Psoas muscle (tissue), 8 donors: ENCODE data around the gene CACNA1S. TPM values are rescaled to one million over a fixed set of nuclear protein-coding genes. Genes with fewer than 3 reads are reported as not detected.
A peak's percentile ranks its signal among the peaks of the same experiment; 100 is the strongest.

Experiments
- ATAC-seq, 4 donors: fragments of 200-7000 bp; cut with Tn5 transposase; one replicate each; pipeline ENCODE4 v1.9.1; 2020; ENCODE audit warnings: moderate library complexity in 3 of 4, mild to moderate bottlenecking in 2 of 4
- DNase-seq, 2 donors: peaks; one replicate each; pipeline ENCODE4 v3.0.0-alpha.2; 2020
- H3K27ac ChIP-seq: fragments of 200-600 bp; one replicate; pipeline ENCODE4 v1.8.0; 2022
- H3K27me3 ChIP-seq, 3 donors: fragments of 200-600 bp in 1 of 3; one replicate each; pipeline versions ENCODE4 v1.6.1 to v1.8.0; 2013 to 2022; ENCODE audit warnings: low read length in 2 of 3, mild to moderate bottlenecking in 2 of 3, moderate library complexity in 1 of 3; ENCODE audit not compliant: insufficient read depth in 3 of 3
- H3K36me3 ChIP-seq, 2 donors: fragments of 200-600 bp in 1 of 2; one replicate each; pipeline versions ENCODE4 v1.6.1 to v1.8.0; 2013 to 2022; ENCODE audit warnings: low read depth in 1 of 2, mild to moderate bottlenecking in 1 of 2, moderate library complexity in 1 of 2; ENCODE audit not compliant: insufficient read depth in 1 of 2
- H3K4me1 ChIP-seq: fragments of 200-600 bp; one replicate; pipeline ENCODE4 v1.8.0; 2022
- H3K4me3 ChIP-seq: fragments of 200-600 bp; one replicate; pipeline ENCODE4 v1.8.0; 2022; ENCODE audit warnings: mild to moderate bottlenecking
- H3K9me3 ChIP-seq: fragments of 200-600 bp; one replicate; pipeline ENCODE4 v1.8.0; 2022
- WGBS, 3 donors: extraction: QIAGEN DNeasy Blood & Tissue Kit; methylation state at CpG; one replicate each; pipeline versions ENCODE4 v1.1.6 to v1.1.7; 2013; 5-methylcytosine and 5-hydroxymethylcytosine counted together
- intact Hi-C, 2 donors: fragments of 100-400 bp; cut with DNase I; formaldehyde crosslinking; loops; one replicate each; pipeline versions ENCODE4 v1.11.0 to v1.14.2; 2022
- polyA plus RNA-seq, 3 donors: library from polyadenylated mRNA; stranded (reverse); fragments of 200-250 nt; gene quantifications; one replicate each; pipeline ENCODE4 v1.2.3, GENCODE V29; 2013
- total RNA-seq, 4 donors: library from RNA; stranded (reverse); fragmentation: NEBNext Ultra II Directional in 2 of 4; extraction: Animal tissue kit (Norgen Biotek cat#: 25700) in 2 of 4; gene quantifications; one replicate each; pipeline versions ENCODE4 v1.2.1 to v1.2.4, GENCODE V29; 2021 to 2023
- TF ChIP-seq, protein P1 (sequence below): fragments of 200-600 bp; IDR thresholded peaks from one replicate; pipeline ENCODE4 v1.8.0; 2022; ENCODE audit warnings: antibody characterized with exemption
- donor health status: healthy with polysubstance abuse.
- donor health status: DM: no; HTN: no; CAD: no; lungs with moderate emphysema.
- donor health status: Bipolar disorder and iron deficiency.
- donor health status: healthy.
- donor health status: DM: yes; HTN: yes; CAD: no.
- donor health status: DM: no; HTN: no; CAD: no.
- donor health status: DM: no; HTN: no; CAD: no.
- donor health status: DM: yes; HTN: yes; CAD: no.

Gene CACNA1S
- total and polyA plus RNA-seq, 7 donors, result 11.9 to 269 (median 56.3) TPM

GRCh38 chr1:201054091-201054543 is 58.1 kb downstream of the CACNA1S start:
- WGBS, 3 donors, result 38 to 49% (median 38%) methylated on average over 10 of the region's 10 CpGs
- H3K27ac ChIP-seq, result no peak overlapping the region
- DNase-seq (no peak), ATAC-seq (no peak)
- no peaks in the 10 kb centered on the region for H3K27me3 ChIP-seq
- no peaks in the 10 kb centered on the region for H3K4me1 ChIP-seq
- H3K9me3 ChIP-seq, result no peaks in the 10 kb centered on the region
- peaks cover 0 to 100% of the 10 kb centered on the region in 2 donors for H3K36me3 ChIP-seq
- TF ChIP-seq, protein P1, sequence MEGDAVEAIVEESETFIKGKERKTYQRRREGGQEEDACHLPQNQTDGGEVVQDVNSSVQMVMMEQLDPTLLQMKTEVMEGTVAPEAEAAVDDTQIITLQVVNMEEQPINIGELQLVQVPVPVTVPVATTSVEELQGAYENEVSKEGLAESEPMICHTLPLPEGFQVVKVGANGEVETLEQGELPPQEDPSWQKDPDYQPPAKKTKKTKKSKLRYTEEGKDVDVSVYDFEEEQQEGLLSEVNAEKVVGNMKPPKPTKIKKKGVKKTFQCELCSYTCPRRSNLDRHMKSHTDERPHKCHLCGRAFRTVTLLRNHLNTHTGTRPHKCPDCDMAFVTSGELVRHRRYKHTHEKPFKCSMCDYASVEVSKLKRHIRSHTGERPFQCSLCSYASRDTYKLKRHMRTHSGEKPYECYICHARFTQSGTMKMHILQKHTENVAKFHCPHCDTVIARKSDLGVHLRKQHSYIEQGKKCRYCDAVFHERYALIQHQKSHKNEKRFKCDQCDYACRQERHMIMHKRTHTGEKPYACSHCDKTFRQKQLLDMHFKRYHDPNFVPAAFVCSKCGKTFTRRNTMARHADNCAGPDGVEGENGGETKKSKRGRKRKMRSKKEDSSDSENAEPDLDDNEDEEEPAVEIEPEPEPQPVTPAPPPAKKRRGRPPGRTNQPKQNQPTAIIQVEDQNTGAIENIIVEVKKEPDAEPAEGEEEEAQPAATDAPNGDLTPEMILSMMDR, result no peak
- intact Hi-C loops, result no loop called here
- no peak overlapping the region for H3K4me3 ChIP-seq

DNA sequence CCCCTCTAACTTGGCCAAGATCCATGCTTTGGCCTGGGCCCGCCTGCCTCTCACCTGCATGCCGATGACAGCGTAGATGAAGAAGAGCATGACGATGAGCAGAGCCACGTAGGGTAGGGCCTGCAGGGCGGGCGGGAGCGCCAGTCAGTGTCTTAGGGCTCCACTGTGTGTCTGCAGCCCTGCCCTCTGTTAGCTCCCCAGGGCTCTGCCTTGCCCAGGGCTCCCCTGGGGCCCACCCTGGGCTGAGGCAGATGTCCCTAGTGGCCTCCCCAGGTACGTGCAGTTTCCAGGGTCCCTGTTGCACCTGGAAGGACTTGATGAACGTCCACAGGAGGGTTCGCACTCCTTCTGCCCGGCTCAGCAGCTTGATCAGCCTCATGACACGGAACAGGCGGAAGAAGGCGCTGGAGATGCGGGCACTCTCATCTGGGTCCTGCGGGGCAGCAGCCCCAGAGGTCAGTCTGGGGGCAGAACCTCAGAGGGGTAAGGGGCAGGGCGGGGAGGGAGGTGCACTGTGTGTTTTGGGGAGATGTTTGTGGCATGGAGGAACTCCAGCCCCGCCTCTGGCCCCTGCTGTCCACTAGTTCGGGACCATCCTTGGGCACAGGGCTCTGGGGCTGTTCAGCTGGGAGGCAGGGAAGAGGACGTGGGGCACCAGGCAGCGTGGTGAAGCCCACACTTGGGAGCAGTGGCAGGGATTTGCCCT is 58.9 kb downstream of the CACNA1S start:
- DNase-seq, result no peak
- H3K27ac ChIP-seq, result no peak overlapping the region
- intact Hi-C loops, result no loop called here
- H3K4me1 ChIP-seq, result no peaks in the 10 kb centered on the region
- ATAC-seq, result peak in 2 of 4 donors; percentile 4 to 14
- H3K4me3 ChIP-seq, result no peak overlapping the region
- no peaks in the 10 kb centered on the region for H3K9me3 ChIP-seq
- H3K27me3 ChIP-seq, result no peaks in the 10 kb centered on the region
- TF ChIP-seq, protein P1, result no peak
- 85 to 90% (median 89%) methylated on average over 22 of the region's 22 CpGs for WGBS, 3 donors
- H3K36me3 ChIP-seq, result peaks cover 0 to 100% of the 10 kb centered on the region in 2 donors

GRCh38 chr1:201051399-201051798 is 60.8 kb downstream of the CACNA1S start:
- no peaks in the 10 kb centered on the region for H3K9me3 ChIP-seq
- no peak overlapping the region for H3K27ac ChIP-seq
- H3K4me1 ChIP-seq, result no peaks in the 10 kb centered on the region
- peaks cover 0 to 99% of the 10 kb centered on the region in 2 donors for H3K36me3 ChIP-seq
- TF ChIP-seq, protein P1, result no peak
- no peaks in the 10 kb centered on the region for H3K27me3 ChIP-seq
- intact Hi-C loops, result no loop called here
- ATAC-seq (no peak), DNase-seq (no peak)
- H3K4me3 ChIP-seq, result no peak overlapping the region
- WGBS, 3 donors, result 79 to 87% (median 83%) methylated on average over 2 of the region's 2 CpGs

DNA sequence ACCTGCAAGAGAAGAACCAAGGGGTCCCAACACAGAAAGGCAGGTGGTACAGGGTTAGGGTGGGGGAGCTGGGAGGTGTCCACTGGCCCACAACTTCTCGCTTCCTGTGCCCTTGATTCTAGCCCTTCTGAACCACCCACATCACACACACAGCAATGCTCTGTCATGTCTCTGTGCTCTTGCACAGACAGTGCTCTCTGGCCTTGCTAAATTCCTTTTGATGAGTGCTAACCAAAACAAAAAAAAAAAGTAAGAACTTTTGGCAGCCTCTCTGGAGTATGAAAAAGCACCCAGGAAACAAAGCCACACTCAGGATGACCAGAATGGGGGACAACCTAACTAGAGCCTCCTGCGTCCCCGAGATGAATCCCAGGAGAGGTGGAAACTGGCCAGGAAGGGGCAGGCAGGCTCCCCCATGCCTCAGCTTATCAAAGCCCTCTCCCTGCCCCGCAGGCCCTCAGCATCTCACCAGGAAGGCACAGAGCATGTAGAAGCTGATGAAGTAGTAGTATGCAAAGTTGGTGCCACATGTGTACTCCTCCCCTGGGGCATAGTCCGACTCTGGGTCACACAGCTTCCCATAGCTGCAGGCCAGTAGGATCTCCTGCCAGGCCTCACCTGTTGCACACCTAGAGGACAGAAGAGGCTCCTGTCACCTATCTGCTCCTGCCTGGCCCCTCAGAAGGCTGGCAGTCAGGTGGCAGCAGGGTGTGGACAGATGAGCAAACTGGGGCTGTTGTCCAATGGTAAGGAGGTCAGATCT is 61.5 kb downstream of the CACNA1S start:
- DNase-seq, result no peak

More for the DNA sequence above, 61.5 kb downstream of the CACNA1S start:
- no peaks in the 10 kb centered on the region for H3K27me3 ChIP-seq
- TF ChIP-seq, protein P1, result no peak
- intact Hi-C loops, result no loop called here
- 74 to 84% (median 81%) methylated on average over 5 of the region's 5 CpGs for WGBS, 3 donors
- no peak for ATAC-seq
- no peak overlapping the region for H3K4me3 ChIP-seq
- peaks cover 0 to 99% of the 10 kb centered on the region in 2 donors for H3K36me3 ChIP-seq
- no peaks in the 10 kb centered on the region for H3K4me1 ChIP-seq
- H3K9me3 ChIP-seq, result no peaks in the 10 kb centered on the region
- H3K27ac ChIP-seq, result no peak overlapping the region
